IMR-90 (cell line): Measurements from ENCODE around the gene FEM1A.

ENCODE experiments used
- CHD1 ChIP-seq: IDR thresholded peaks from 2 replicates; pipeline ENCODE4 v1.6.1; 2012; ENCODE audit warnings: low read depth, low read length, improper control_type of control experiment
- CTCF ChIP-seq: conservative IDR thresholded peaks from 2 replicates; pipeline ENCODE4 v1.5.1; 2012; ENCODE audit warnings: mild to moderate bottlenecking, low read depth, low read length, improper control_type of control experiment
- MXI1 ChIP-seq: IDR thresholded peaks from 2 replicates; pipeline ENCODE4 v1.6.1; 2012; ENCODE audit warnings: low read depth, mild to moderate bottlenecking, low read length, moderate library complexity, borderline replicate concordance
- POLR2A ChIP-seq: IDR thresholded peaks from 2 replicates; pipeline ENCODE4 v1.6.1; 2012; ENCODE audit warnings: mild to moderate bottlenecking, low read depth, low read length
- RFX5 ChIP-seq: IDR thresholded peaks from 2 replicates; pipeline ENCODE4 v1.8.0; 2012; ENCODE audit warnings: low read depth, mild to moderate bottlenecking, low read length, moderate library complexity
- SMC3 ChIP-seq: fragments of 150-350 bp; IDR thresholded peaks from 2 replicates; pipeline ENCODE4 v1.6.1; 2016; ENCODE audit warnings: low read depth, mild to moderate bottlenecking, antibody characterized with exemption, low read length, moderate library complexity

- no peak for TF ChIP-seq RFX5
- TF ChIP-seq POLR2A: no peak
- TF ChIP-seq CTCF: no peak
- no peak for TF ChIP-seq MXI1
- no peak for TF ChIP-seq SMC3
- no peak for TF ChIP-seq CHD1
These were observed 46.9 kb upstream of the FEM1A start for GRCh38 chr19:4744451-4745174.
